Endothelial cell of umbilical vein (primary cell): ENCODE measurements around the gene KRT222. TPM values are rescaled to one million over a fixed set of nuclear protein-coding genes. Genes with fewer than 3 reads are reported as not detected.

Experiments used
- BruUV-seq: library from RNA; stranded (reverse); fragments of 400-500 nt; replicated peaks from 2 replicates; lab custom pipeline; 2021; lab: Mats Ljungman, UMichigan
- CTCF ChIA-PET: fragments of 300-600, 350-600 bp; sonication (Branson Sonifier 250); formaldehyde crosslinking; loops from one replicate; lab custom pipeline; 2021; ENCODE audit warnings: antibody characterized with exemption, inconsistent platforms; lab: Charles Lee
- POLR2A ChIA-PET: fragments of 300-600, 350-600 bp; sonication (Branson Sonifier 250); formaldehyde crosslinking; loops from one replicate; lab custom pipeline; 2021; ENCODE audit warnings: antibody characterized with exemption, inconsistent platforms; lab: Charles Lee
- DNase-seq: peaks from one replicate; pipeline ENCODE4 v3.0.0-alpha.2; 2011; ENCODE audit warnings: low read depth, low spot score
- FAIRE-seq: peaks from 2 replicates; lab custom pipeline; 2011; peaks lifted over from hg19 to GRCh38; lab: Jason Lieb, UNC
- H2AFZ ChIP-seq: 2 replicates; pipeline ENCODE4 v1.6.0; 2012; ENCODE audit warnings: low read depth, low read length, control low read depth, inconsistent platforms
- H3K27ac ChIP-seq: 2 replicates; pipeline ENCODE4 v1.5.1; 2011; ENCODE audit warnings: low read depth, mild to moderate bottlenecking, control low read depth, low read length, moderate library complexity; ENCODE audit not compliant: insufficient read depth
- H3K27me3 ChIP-seq, 2 experiments: 2 replicates each; pipeline versions ENCODE4 v1.6.0 to v1.6.1; 2011; ENCODE audit warnings: low read length in 2 of 2, mixed read lengths in 1 of 2; ENCODE audit not compliant: control insufficient read depth in 2 of 2, insufficient read depth in 2 of 2
- H3K36me3 ChIP-seq, 2 experiments: 2 replicates in 1 of 2; 3 replicates in 1 of 2; pipeline ENCODE4 v1.5.1; 2011; ENCODE audit warnings: low read length in 2 of 2, mild to moderate bottlenecking in 1 of 2, moderate library complexity in 1 of 2; ENCODE audit not compliant: control insufficient read depth in 2 of 2, insufficient read depth in 2 of 2; ENCODE audit errors: extremely low read depth in 1 of 2
- H3K4me1 ChIP-seq: 3 replicates; pipeline ENCODE4 v1.5.1; 2011; ENCODE audit warnings: mild to moderate bottlenecking, low read length; ENCODE audit not compliant: control insufficient read depth, insufficient read depth; ENCODE audit errors: extremely low read depth
- H3K4me2 ChIP-seq: 2 replicates; pipeline ENCODE4 v1.6.1; 2011; ENCODE audit warnings: low read length, control low read depth, mixed read lengths; ENCODE audit not compliant: insufficient read depth
- H3K4me3 ChIP-seq, 3 experiments: fragments of 200-600 bp in 1 of 3; sonication (generic), shearing (Covaris generic) in 1 of 3; replicated peaks in 1 of 3; 2 replicates each; pipeline ENCODE4 v1.5.1; 2011 to 2016; ENCODE audit warnings: control low read depth in 3 of 3, low read length in 3 of 3, mild to moderate bottlenecking in 2 of 3, inconsistent platforms in 1 of 3, low read depth in 1 of 3, moderate library complexity in 1 of 3; ENCODE audit not compliant: insufficient read depth in 1 of 3
- H3K79me2 ChIP-seq: 2 replicates; pipeline ENCODE4 v1.6.0; 2012; ENCODE audit warnings: low read length, inconsistent platforms; ENCODE audit not compliant: control insufficient read depth, insufficient read depth
- H3K9ac ChIP-seq: replicated peaks from 2 replicates; pipeline ENCODE3; 2011; ENCODE audit warnings: low read length, control low read depth; ENCODE audit not compliant: insufficient read depth; ENCODE audit errors: extremely low read depth
- H3K9me1 ChIP-seq: replicated peaks from 3 replicates; pipeline ENCODE4 v1.6.0; 2011; ENCODE audit warnings: mild to moderate bottlenecking, low read length; ENCODE audit not compliant: control insufficient read depth, insufficient read depth; ENCODE audit errors: extremely low read depth
- H3K9me3 ChIP-seq: replicated peaks from 2 replicates; pipeline ENCODE4 v1.5.1; 2012; ENCODE audit warnings: low read length, inconsistent platforms; ENCODE audit not compliant: control insufficient read depth, insufficient read depth
- H4K20me1 ChIP-seq: replicated peaks from 2 replicates; pipeline ENCODE3; 2011; ENCODE audit warnings: mild to moderate bottlenecking, low read length; ENCODE audit not compliant: control insufficient read depth, insufficient read depth; ENCODE audit errors: extremely low read depth
- EZH2 ChIP-seq: IDR thresholded peaks from 2 replicates; pipeline ENCODE4 v1.6.1; 2012; ENCODE audit warnings: borderline replicate concordance, low read depth, mild to moderate bottlenecking, moderate library complexity, low read length, inconsistent platforms; ENCODE audit not compliant: severe bottlenecking
- FOS ChIP-seq: IDR thresholded peaks from 2 replicates; pipeline ENCODE4 v1.6.1; 2011; ENCODE audit warnings: mild to moderate bottlenecking, low read length, moderate library complexity, borderline replicate concordance; ENCODE audit not compliant: insufficient read depth
- GATA2 ChIP-seq: IDR thresholded peaks from 2 replicates; pipeline ENCODE4 v1.7.0; 2011; ENCODE audit warnings: low read depth, mild to moderate bottlenecking, moderate library complexity, mixed read lengths, low read length; ENCODE audit not compliant: insufficient read length, insufficient read depth
- JUN ChIP-seq: IDR thresholded peaks from 2 replicates; pipeline ENCODE4 v1.6.1; 2011; ENCODE audit warnings: borderline replicate concordance, low read depth; ENCODE audit not compliant: insufficient read length, insufficient read depth
- MAX ChIP-seq: IDR thresholded peaks from 2 replicates; pipeline ENCODE4 v1.6.1; 2011; ENCODE audit not compliant: insufficient read depth, insufficient read length
- MYC ChIP-seq: IDR thresholded peaks from one replicate; pipeline ENCODE4 v1.6.1; 2011; ENCODE audit warnings: mild to moderate bottlenecking, low read depth, low read length
- POLR2A ChIP-seq: IDR thresholded peaks from 2 replicates; pipeline ENCODE4 v1.6.1; 2012; ENCODE audit warnings: low read depth, mild to moderate bottlenecking, control low read depth, low read length
- POLR2AphosphoS5 ChIP-seq: IDR thresholded peaks from 2 replicates; pipeline ENCODE4 v1.6.1; 2012; ENCODE audit warnings: low read depth, mild to moderate bottlenecking, control low read depth, low read length, moderate library complexity; ENCODE audit not compliant: insufficient read depth
- dilution Hi-C: fragments of 300-500 bp; cut with MboI; formaldehyde crosslinking; loops from one replicate; pipeline ENCODE4 v1.15.0; 2019; ENCODE audit warnings: low sequenced_read_pairs; ENCODE audit not compliant: extremely low pct_ligation_motif_present
- intact Hi-C: fragments of 100-400 bp; cut with micrococcal nuclease; formaldehyde crosslinking; loops from one replicate; pipeline ENCODE4 v1.10.0; 2022
- polyA plus RNA-seq, 4 experiments: library from polyadenylated mRNA; depleted of rRNA in 3 of 4; stranded (reverse) in 3 of 4; unstranded in 1 of 4; fragments of >200 nt; gene quantifications; 2 replicates each; pipeline versions ENCODE4 v1.2.1 to v1.2.3, GENCODE V29; 2011 to 2012; ENCODE audit warnings: missing spikeins in 1 of 4
- total RNA-seq: library from RNA; stranded (reverse); gene quantifications from 2 replicates; pipeline ENCODE4 v1.2.3, GENCODE V29; 2021
- TF ChIP-seq, protein P1 (sequence below), 2 donors: IDR thresholded peaks; 1 replicate in 1 of 2; 2 replicates in 1 of 2; pipeline ENCODE4 v1.5.1; 2011; ENCODE audit warnings: low read length in 2 of 2, mild to moderate bottlenecking in 2 of 2, moderate library complexity in 2 of 2, control low read depth in 1 of 2, inconsistent platforms in 1 of 2, low read depth in 1 of 2; ENCODE audit not compliant: insufficient read depth in 1 of 2; ENCODE audit errors: extremely low read depth in 1 of 2

Gene KRT222
- total and polyA plus RNA-seq, 2 donors (not counting 3 experiments of a cell fraction or from before 2014, with no cell fraction given): not detected

DNA sequence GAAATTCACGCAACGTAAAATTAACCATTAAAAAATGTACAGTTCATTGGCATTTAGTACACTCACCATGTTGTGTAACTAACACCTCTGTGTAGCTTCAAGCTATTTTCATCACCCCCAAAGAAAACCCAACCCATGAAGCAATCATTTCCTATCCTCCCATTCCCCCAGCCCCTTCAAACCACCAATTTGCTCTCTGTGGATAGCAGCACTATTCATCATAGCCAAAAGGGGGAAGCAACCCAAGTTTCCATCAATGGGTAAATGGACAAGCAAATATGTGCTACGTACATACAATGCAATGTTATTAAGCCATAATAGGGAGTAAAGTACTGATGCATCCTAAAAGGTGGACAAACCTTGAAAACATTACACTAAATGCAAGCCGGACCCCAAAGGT lies 10.9 kb upstream of the KRT222 start:
- no peaks in the 10 kb centered on the region for H3K79me2 ChIP-seq
- no peak overlapping the region for H3K4me2 ChIP-seq
- dilution Hi-C loops (no loop called here), intact Hi-C loops (no loop called here)
- POLR2A ChIA-PET: no interaction called here
- peaks cover 11 to 22% of the 10 kb centered on the region in 2 experiments for H3K27me3 ChIP-seq
- no peak overlapping the region for H2AFZ ChIP-seq
- no peak overlapping the region for H3K4me3 ChIP-seq
- no TSS peak for BruUV-seq
- H3K27ac ChIP-seq: no peak overlapping the region
- DNase-seq: no peak
- FAIRE-seq: no peak
- no peaks in the 10 kb centered on the region for H3K9me3 ChIP-seq
- H3K4me1 ChIP-seq: no peaks in the 10 kb centered on the region
- H3K36me3 ChIP-seq: no peaks in the 10 kb centered on the region
- no peak overlapping the region for H3K9ac ChIP-seq
- H4K20me1 ChIP-seq: no peaks in the 10 kb centered on the region
- no peak for TF ChIP-seq POLR2A
- TF ChIP-seq POLR2AphosphoS5: no peak
- TF ChIP-seq JUN: no peak
- TF ChIP-seq MYC: no peak
- TF ChIP-seq, protein P1, sequence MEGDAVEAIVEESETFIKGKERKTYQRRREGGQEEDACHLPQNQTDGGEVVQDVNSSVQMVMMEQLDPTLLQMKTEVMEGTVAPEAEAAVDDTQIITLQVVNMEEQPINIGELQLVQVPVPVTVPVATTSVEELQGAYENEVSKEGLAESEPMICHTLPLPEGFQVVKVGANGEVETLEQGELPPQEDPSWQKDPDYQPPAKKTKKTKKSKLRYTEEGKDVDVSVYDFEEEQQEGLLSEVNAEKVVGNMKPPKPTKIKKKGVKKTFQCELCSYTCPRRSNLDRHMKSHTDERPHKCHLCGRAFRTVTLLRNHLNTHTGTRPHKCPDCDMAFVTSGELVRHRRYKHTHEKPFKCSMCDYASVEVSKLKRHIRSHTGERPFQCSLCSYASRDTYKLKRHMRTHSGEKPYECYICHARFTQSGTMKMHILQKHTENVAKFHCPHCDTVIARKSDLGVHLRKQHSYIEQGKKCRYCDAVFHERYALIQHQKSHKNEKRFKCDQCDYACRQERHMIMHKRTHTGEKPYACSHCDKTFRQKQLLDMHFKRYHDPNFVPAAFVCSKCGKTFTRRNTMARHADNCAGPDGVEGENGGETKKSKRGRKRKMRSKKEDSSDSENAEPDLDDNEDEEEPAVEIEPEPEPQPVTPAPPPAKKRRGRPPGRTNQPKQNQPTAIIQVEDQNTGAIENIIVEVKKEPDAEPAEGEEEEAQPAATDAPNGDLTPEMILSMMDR (IDR thresholded peaks at IDR 0.05; ENCODE audit: extremely low read depth in 1 of 2, insufficient read depth in 1 of 2, low read depth in 1 of 2, low read length in 2 of 2): no peak
- no peak for TF ChIP-seq EZH2
- no peak for TF ChIP-seq GATA2
- TF ChIP-seq FOS: no peak
- TF ChIP-seq MAX: no peak
- no peaks in the 10 kb centered on the region for H3K9me1 ChIP-seq
- CTCF ChIA-PET: no interaction called here
